B cell (primary cell): ENCODE results near the gene CDC42EP2. TPM values are rescaled to one million over a fixed set of nuclear protein-coding genes. Genes with fewer than 3 reads are reported as not detected.

ENCODE experiments used
- ATAC-seq: fragments of 200-7000 bp; cut with Tn5 transposase; one replicate; pipeline ENCODE4 v1.10.0; 2021; ENCODE audit warnings: low read depth, mild to moderate bottlenecking, moderate number of reproducible peaks, moderate library complexity
- CTCF ChIA-PET: fragments of 350-600 bp; sonication (Branson Sonifier 250); formaldehyde crosslinking; loops from one replicate; lab custom pipeline; 2021; ENCODE audit warnings: antibody characterized with exemption, inconsistent platforms; lab: Charles Lee
- POLR2A ChIA-PET: fragments of 350-600 bp; sonication (Branson Sonifier 250); formaldehyde crosslinking; loops from one replicate; lab custom pipeline; 2021; ENCODE audit warnings: antibody characterized with exemption; lab: Charles Lee
- DNase-seq: peaks from one replicate; pipeline ENCODE4 v3.0.0; 2013
- H2AFZ ChIP-seq: 2 replicates; pipeline ENCODE4 v1.6.1; 2012; ENCODE audit warnings: mild to moderate bottlenecking, low read depth, low read length; ENCODE audit not compliant: insufficient read depth, poor library complexity, severe bottlenecking
- H3K27ac ChIP-seq, 2 donors: 1 replicate in 1 of 2; 2 replicates in 1 of 2; pipeline ENCODE4 v1.5.1; 2012 to 2013; ENCODE audit warnings: low read length in 2 of 2, mild to moderate bottlenecking in 2 of 2, moderate library complexity in 1 of 2
- H3K27me3 ChIP-seq, 4 experiments: fragments of 200-600 bp in 1 of 4; sonication (generic) in 1 of 4; replicated peaks in 1 of 4; 1 replicate in 2 of 4; 2 replicates in 2 of 4; pipeline versions ENCODE4 v1.6.1 to v1.7.0; 2013 to 2016; ENCODE audit warnings: low read length in 3 of 4, mild to moderate bottlenecking in 2 of 4, mixed read lengths in 1 of 4, moderate library complexity in 1 of 4; ENCODE audit not compliant: insufficient read depth in 4 of 4, control insufficient read depth in 3 of 4; ENCODE audit errors: control extremely low read depth in 1 of 4
- H3K36me3 ChIP-seq, 2 experiments: replicated peaks in 1 of 2; 1 replicate in 1 of 2; 2 replicates in 1 of 2; pipeline versions ENCODE4 v1.6.1 to v1.7.1; 2013; ENCODE audit warnings: low read length in 1 of 2; ENCODE audit not compliant: insufficient read depth in 2 of 2, control insufficient read depth in 1 of 2; ENCODE audit errors: control extremely low read depth in 1 of 2, extremely low read depth in 1 of 2
- H3K4me1 ChIP-seq, 2 donors: fragments of 200-600 bp in 1 of 2; sonication (generic) in 1 of 2; 1 replicate in 1 of 2; 2 replicates in 1 of 2; pipeline versions ENCODE4 v1.5.1 to v1.6.1; 2013 to 2017; ENCODE audit warnings: low read length in 2 of 2; ENCODE audit not compliant: control insufficient read depth in 2 of 2, insufficient read depth in 2 of 2
- H3K4me2 ChIP-seq: replicated peaks from 2 replicates; pipeline ENCODE3; 2012; ENCODE audit warnings: mild to moderate bottlenecking, low read depth, low read length; ENCODE audit not compliant: poor library complexity, severe bottlenecking
- H3K4me3 ChIP-seq, 5 experiments: fragments of 200-600 bp in 1 of 5; sonication (generic) in 1 of 5; 1 replicate in 3 of 5; 2 replicates in 2 of 5; pipeline versions ENCODE4 v1.5.1 to v1.7.0; 2011 to 2016; ENCODE audit warnings: low read length in 4 of 5, mild to moderate bottlenecking in 4 of 5, low read depth in 2 of 5, control low read depth in 1 of 5, moderate library complexity in 1 of 5; ENCODE audit not compliant: insufficient read depth in 1 of 5; ENCODE audit errors: control extremely low read depth in 1 of 5, extremely low read depth in 1 of 5
- H3K79me2 ChIP-seq: fragments of 200-600 bp; sonication (generic); one replicate; pipeline ENCODE4 v1.6.0; 2016; ENCODE audit warnings: low read length; ENCODE audit not compliant: control insufficient read depth, insufficient read depth
- H3K9ac ChIP-seq: fragments of 200-600 bp; sonication (generic); 2 replicates; pipeline ENCODE4 v1.6.1; 2017; ENCODE audit warnings: mild to moderate bottlenecking, low read length, moderate library complexity
- H3K9me3 ChIP-seq, 3 donors: one replicate each; pipeline versions ENCODE4 v1.6.1 to v1.7.1; 2013; ENCODE audit warnings: low read length in 2 of 3; ENCODE audit not compliant: control insufficient read depth in 2 of 3, insufficient read depth in 1 of 3; ENCODE audit errors: control extremely low read depth in 1 of 3
- H4K20me1 ChIP-seq: 2 replicates; pipeline ENCODE4 v1.6.0; 2012; ENCODE audit warnings: mild to moderate bottlenecking, low read length; ENCODE audit not compliant: insufficient read depth, control insufficient read depth, poor library complexity, severe bottlenecking
- H3K27ac Mint-ChIP-seq: one replicate; pipeline ENCODE4 v1.8.0; 2021; ENCODE audit warnings: mixed read lengths
- H3K27me3 Mint-ChIP-seq: one replicate; pipeline ENCODE4 v1.8.0; 2021; ENCODE audit warnings: mixed read lengths
- H3K4me1 Mint-ChIP-seq: one replicate; pipeline ENCODE4 v1.8.0; 2021; ENCODE audit warnings: mixed read lengths
- H3K4me3 Mint-ChIP-seq: one replicate; pipeline ENCODE4 v1.8.0; 2021; ENCODE audit warnings: mixed read lengths
- H3K9me3 Mint-ChIP-seq: one replicate; pipeline ENCODE4 v1.8.0; 2022; ENCODE audit warnings: mixed read lengths; ENCODE audit not compliant: insufficient read depth
- CTCF ChIP-seq: fragments of 200-600 bp; IDR thresholded peaks from one replicate; pipeline ENCODE4 v1.8.0; 2022; ENCODE audit warnings: antibody characterized with exemption, mild to moderate bottlenecking
- EZH2 ChIP-seq: IDR thresholded peaks from 2 replicates; pipeline ENCODE4 v1.6.1; 2012; ENCODE audit warnings: borderline replicate concordance, low read depth, mild to moderate bottlenecking, moderate library complexity, low read length; ENCODE audit not compliant: insufficient read depth, poor library complexity, severe bottlenecking
- WGBS: methylation state at CpG from one replicate; pipeline ENCODE4 v1.1.5; 2013; ENCODE audit warnings: missing lambda C conversion rate; ENCODE audit not compliant: insufficient coverage; 5-methylcytosine and 5-hydroxymethylcytosine counted together
- intact Hi-C: fragments of 100-400 bp; cut with micrococcal nuclease; formaldehyde crosslinking; loops from one replicate; pipeline ENCODE4 v1.10.0; 2022
- polyA plus RNA-seq: library from polyadenylated mRNA; depleted of rRNA; stranded (reverse); fragments of >200 nt; gene quantifications from 2 replicates; pipeline ENCODE4 v1.2.3, GENCODE V29; 2012
- total RNA-seq, 2 donors: library from RNA; stranded (reverse); fragments of 120-200 nt in 1 of 2; gene quantifications; 1 replicate in 1 of 2; 2 replicates in 1 of 2; pipeline versions ENCODE4 v1.2.3 to v1.2.4, GENCODE V29; 2013 to 2022

The CDC42EP2 gene
- total and polyA plus RNA-seq, 2 donors (not counting 1 experiment from before 2014, with no cell fraction given), result 0.69 to 1.1 TPM

DNA sequence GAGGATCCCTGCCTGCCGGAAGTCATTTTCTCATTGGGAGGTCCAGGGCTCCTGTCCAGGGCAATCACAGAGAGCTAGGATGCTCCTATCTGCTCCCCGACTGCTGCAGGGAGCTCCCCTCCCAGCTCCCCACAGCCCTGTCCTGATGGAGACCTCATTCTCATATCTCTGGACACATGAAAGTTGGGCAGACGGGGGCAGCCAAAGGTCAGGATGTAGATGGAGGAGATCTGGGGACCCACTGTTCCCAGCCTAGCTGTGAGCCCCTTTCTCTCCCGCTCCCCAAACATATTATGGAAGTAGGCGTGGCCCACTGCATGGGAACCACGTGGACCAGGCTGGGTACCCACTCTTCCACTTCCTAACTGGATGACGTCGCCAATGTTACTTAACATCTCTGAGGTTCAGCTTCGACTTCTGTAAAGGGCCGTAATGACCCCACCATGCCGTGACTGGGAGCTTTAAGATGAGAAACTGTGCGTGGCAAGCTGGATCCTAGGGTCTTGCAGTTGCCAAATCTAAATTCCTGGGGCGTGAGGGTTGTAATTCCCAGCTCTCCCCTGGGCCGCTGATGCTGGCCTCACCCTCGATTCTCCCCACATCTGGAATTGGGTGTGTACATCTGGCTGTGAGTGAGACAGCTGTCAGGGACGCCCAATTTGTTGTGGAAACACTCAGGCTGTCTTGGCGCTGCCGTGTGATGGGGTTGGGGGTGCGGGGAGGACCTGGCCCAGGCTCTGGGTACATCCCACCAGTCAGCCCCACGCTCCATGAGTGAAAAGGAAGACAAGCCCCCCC is 1.8 kb downstream of the CDC42EP2 start:
- no peaks in the 10 kb centered on the region for H4K20me1 ChIP-seq
- H3K79me2 ChIP-seq, result no peaks in the 10 kb centered on the region
- no peak overlapping the region for H3K4me3 ChIP-seq
- DNase-seq, result no peak
- H3K36me3 ChIP-seq, result no peaks in the 10 kb centered on the region
- Mint-ChIP-seq H3K27ac (peak overlapping the region; percentile 37), H3K27me3 (peaks cover 9% of the 10 kb centered on the region), H3K9me3 (no peaks in the 10 kb centered on the region), H3K4me3 (peak overlapping the region; percentile 84), H3K4me1 (peaks cover 10% of the 10 kb centered on the region)
- ATAC-seq, result no peak
- H2AFZ ChIP-seq, result no peak overlapping the region
- no peak overlapping the region for H3K27ac ChIP-seq
- H3K9me3 ChIP-seq, result no peaks in the 10 kb centered on the region
- H3K4me2 ChIP-seq, result no peak overlapping the region
- TF ChIP-seq EZH2, result no peak
- TF ChIP-seq CTCF, result no peak
- H3K9ac ChIP-seq, result no peak overlapping the region
- POLR2A ChIA-PET, result interaction anchor here (0.5 to 0.6 kb wide), 3 partner anchors 54 to 1150 kb away, joined by 4 to 10 read pairs (median 8); no protein-coding TSS in a partner anchor
- WGBS, result 79% methylated on average over 18 of the region's 20 CpGs
- H3K4me1 ChIP-seq, result peaks cover 8 to 17% of the 10 kb centered on the region in 2 donors
- CTCF ChIA-PET, result interaction anchor here (0.5 to 7.4 kb wide), 25 partner anchors 9 to 1806 kb away, joined by 3 to 214 read pairs (median 5); partner anchors contain the start of genes ARL2 and DPF2
- H3K27me3 ChIP-seq, result peaks cover 0 to 12% (median 5%) of the 10 kb centered on the region in 4 experiments
- intact Hi-C loops, result loop anchor here (5.0 kb wide), 1 partner anchor 54 kb away; the partner anchor contains the start of gene POLA2
